NT2/D1 (cell line): Measurements from ENCODE around the gene CCDC59.

Experiments
- YY1 ChIP-seq: IDR thresholded peaks from 2 replicates; pipeline ENCODE4 v1.6.1; 2011; ENCODE audit not compliant: insufficient read length, insufficient read depth
- ZNF274 ChIP-seq: IDR thresholded peaks from 2 replicates; pipeline ENCODE4 v1.6.1; 2011; ENCODE audit warnings: mild to moderate bottlenecking, low read depth, low read length

DNA sequence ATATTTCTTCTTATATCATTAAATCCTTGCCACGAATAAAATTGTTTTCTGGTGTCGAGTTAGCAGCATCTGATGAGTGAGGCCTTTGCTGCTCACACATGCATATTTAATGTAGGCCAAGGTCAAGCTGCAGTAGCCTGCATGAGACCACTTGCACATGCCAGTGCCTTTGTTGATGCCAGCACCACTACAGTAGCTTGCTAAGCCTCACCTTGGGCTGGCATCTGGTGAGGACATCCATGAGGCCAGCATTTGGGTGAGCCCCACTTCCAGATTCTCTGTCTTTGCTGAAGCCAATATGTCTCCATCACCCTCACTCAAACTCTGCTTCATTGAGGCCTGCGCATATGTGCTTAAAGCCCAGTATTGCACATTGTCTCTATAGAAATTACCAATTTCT lies 8.0 kb downstream of the CCDC59 start:
- TF ChIP-seq ZNF274 (no peak), YY1 (no peak)
